Cardiac fibroblast (primary cell): ENCODE measurements around the gene CEP78.

Experiments
- DNase-seq, 2 donors: peaks; one replicate each; pipeline versions ENCODE4 v3.0.0 to v3.0.0-alpha.2; 2010; ENCODE audit warnings: low read depth in 2 of 2
- H3K4me3 ChIP-seq, 2 donors: replicated peaks in 1 of 2; 1 replicate in 1 of 2; 2 replicates in 1 of 2; pipeline ENCODE4 v1.5.1; 2011; ENCODE audit warnings: low read depth in 2 of 2, low read length in 2 of 2, mild to moderate bottlenecking in 2 of 2, moderate library complexity in 1 of 2
- CTCF ChIP-seq: IDR thresholded peaks from one replicate; pipeline ENCODE4 v1.5.1; 2011; ENCODE audit warnings: low read depth, mild to moderate bottlenecking, low read length, inconsistent platforms

CEP78 gene

GRCh38 chr9:78243130-78243529 lies 7.3 kb downstream of the CEP78 start:
- TF ChIP-seq CTCF = no peak
- no peak for DNase-seq

GRCh38 chr9:78245401-78245800 lies 9.5 kb downstream of the CEP78 start:
- H3K4me3 ChIP-seq = no peak overlapping the region
- TF ChIP-seq CTCF = no peak
- no peak for DNase-seq

More at GRCh38 chr9:78243130-78243529, 7.3 kb downstream of the CEP78 start:
- no peak overlapping the region for H3K4me3 ChIP-seq

GRCh38 chr9:78248635-78249034 lies 12.8 kb downstream of the CEP78 start:
- H3K4me3 ChIP-seq = no peak overlapping the region
- no peak for TF ChIP-seq CTCF
- no peak for DNase-seq

GRCh38 chr9:78249542-78249941 lies 13.7 kb downstream of the CEP78 start:
- no peak for TF ChIP-seq CTCF
- no peak overlapping the region for H3K4me3 ChIP-seq
- no peak for DNase-seq

GRCh38 chr9:78252616-78253015 lies 16.7 kb downstream of the CEP78 start:
- no peak for TF ChIP-seq CTCF
- no peak for DNase-seq
- no peak overlapping the region for H3K4me3 ChIP-seq

GRCh38 chr9:78253285-78253684 lies 17.4 kb downstream of the CEP78 start:
- TF ChIP-seq CTCF = no peak
- DNase-seq = no peak

GRCh38 chr9:78261403-78262001 lies 25.6 kb downstream of the CEP78 start:
- peak; percentile 60 to 68 for DNase-seq
- TF ChIP-seq CTCF = peak; percentile 52
- H3K4me3 ChIP-seq = no peak overlapping the region

More at GRCh38 chr9:78253285-78253684, 17.4 kb downstream of the CEP78 start:
- no peak overlapping the region for H3K4me3 ChIP-seq
